ENCODE measurements around the gene CMTM4.

CMTM4 gene

GRCh38 chr16:66585481-66586239, 110.9 kb downstream of the CMTM4 start:
- TF ChIP-seq EP300 (IDR thresholded peaks at IDR 0.05; ENCODE audit: borderline replicate concordance) = no peak

GRCh38 chr16:66581246-66581952, 115.1 kb downstream of the CMTM4 start:
- TF ChIP-seq EP300 (IDR thresholded peaks at IDR 0.05; ENCODE audit: borderline replicate concordance) = no peak
- no peak for TF ChIP-seq ZBTB7A (IDR thresholded peaks at IDR 0.05; ENCODE audit: low read depth)
- no peak for TF ChIP-seq TEAD4 (IDR thresholded peaks at IDR 0.05)
- TF ChIP-seq YY1 (IDR thresholded peaks at IDR 0.05; ENCODE audit: low read depth) = no peak
- no peak for TF ChIP-seq REST (IDR thresholded peaks at IDR 0.05; ENCODE audit: low read depth)
- no peak for TF ChIP-seq RAD21 (IDR thresholded peaks at IDR 0.05; ENCODE audit: low read depth)
- no peak for TF ChIP-seq EGR1 (IDR thresholded peaks at IDR 0.05)
- no peak for TF ChIP-seq CREB1 (IDR thresholded peaks at IDR 0.05; ENCODE audit: low read depth)
- TF ChIP-seq MAX (IDR thresholded peaks at IDR 0.05) = no peak
- no peak for TF ChIP-seq FOXM1 (IDR thresholded peaks at IDR 0.05; ENCODE audit: borderline replicate concordance, low read depth)
- no peak for TF ChIP-seq TAF1 (IDR thresholded peaks at IDR 0.05; ENCODE audit: low read depth)
- no peak for TF ChIP-seq CEBPB (IDR thresholded peaks at IDR 0.05)

- TF ChIP-seq ZBTB7A (IDR thresholded peaks at IDR 0.05; ENCODE audit: low read depth) (0 out of 2 replicates have a peak, but pooled peaks have one; percentile 52), EGR1 (IDR thresholded peaks at IDR 0.05) (no peak), TEAD4 (IDR thresholded peaks at IDR 0.05) (peak; percentile 92), MAX (IDR thresholded peaks at IDR 0.05) (no peak; the same call in 1 of the 2 replicates), CREB1 (IDR thresholded peaks at IDR 0.05; ENCODE audit: low read depth) (no peak), USF1 (IDR thresholded peaks at IDR 0.05) (no peak), YY1 (IDR thresholded peaks at IDR 0.05; ENCODE audit: low read depth) (no peak), NFIC (IDR thresholded peaks at IDR 0.05) (peak; percentile 76), TAF1 (IDR thresholded peaks at IDR 0.05; ENCODE audit: low read depth) (no peak), REST (IDR thresholded peaks at IDR 0.05; ENCODE audit: low read depth) (no peak), RAD21 (IDR thresholded peaks at IDR 0.05; ENCODE audit: low read depth) (peak; percentile 35; the same call in 1 of the 2 replicates), FOXM1 (IDR thresholded peaks at IDR 0.05; ENCODE audit: borderline replicate concordance, low read depth) (no peak), EP300 (IDR thresholded peaks at IDR 0.05; ENCODE audit: borderline replicate concordance) (peak; percentile 62; the same call in 1 of the 2 replicates), CEBPB (IDR thresholded peaks at IDR 0.05) (peak; percentile 73; the same call in 1 of the 2 replicates), TCF12 (IDR thresholded peaks at IDR 0.05; ENCODE audit: low read depth) (peak; percentile 67; the same call in 1 of the 2 replicates)
Measured at GRCh38 chr16:66580605-66581209, 115.8 kb downstream of the CMTM4 start.

- TF ChIP-seq CREB1 (IDR thresholded peaks at IDR 0.05; ENCODE audit: low read depth) = no peak
- TF ChIP-seq ZBTB7A (IDR thresholded peaks at IDR 0.05; ENCODE audit: low read depth) = no peak
- no peak for TF ChIP-seq REST (IDR thresholded peaks at IDR 0.05; ENCODE audit: low read depth)
- no peak for TF ChIP-seq NFIC (IDR thresholded peaks at IDR 0.05)
- TF ChIP-seq FOXM1 (IDR thresholded peaks at IDR 0.05; ENCODE audit: borderline replicate concordance, low read depth) = no peak
- TF ChIP-seq TAF1 (IDR thresholded peaks at IDR 0.05; ENCODE audit: low read depth) = no peak
- TF ChIP-seq MAX (IDR thresholded peaks at IDR 0.05) = no peak
- TF ChIP-seq USF1 (IDR thresholded peaks at IDR 0.05) = no peak
- TF ChIP-seq EP300 (IDR thresholded peaks at IDR 0.05; ENCODE audit: borderline replicate concordance) = no peak
- no peak for TF ChIP-seq TEAD4 (IDR thresholded peaks at IDR 0.05)
- TF ChIP-seq CEBPB (IDR thresholded peaks at IDR 0.05) = no peak
Measured at GRCh38 chr16:66578651-66579531, 117.7 kb downstream of the CMTM4 start, which contains the start of gene CMTM2. CMTM2 (plus strand) TSS chr16:66579463; CDS start chr16:66579608, 145 bp downstream.

All from Ishikawa (cell line).